Fibroblast of lung (primary cell): ENCODE measurements around the gene THOC5. TPM values are rescaled to one million over a fixed set of nuclear protein-coding genes. Genes with fewer than 3 reads are reported as not detected.

Experiments
- DNase-seq, 2 donors: peaks; one replicate each; pipeline versions ENCODE4 v3.0.0 to v3.0.0-alpha.2; 2010; ENCODE audit warnings: low read depth in 2 of 2
- H2AFZ ChIP-seq: 2 replicates; pipeline ENCODE4 v1.5.1; 2012; ENCODE audit warnings: low read length, control low read depth, inconsistent platforms
- H3K27ac ChIP-seq: 2 replicates; pipeline ENCODE4 v1.5.1; 2011; ENCODE audit warnings: low read length, control low read depth; ENCODE audit not compliant: insufficient read depth
- H3K27me3 ChIP-seq: 2 replicates; pipeline ENCODE4 v1.5.1; 2011; ENCODE audit warnings: mild to moderate bottlenecking, low read length; ENCODE audit not compliant: control insufficient read depth, insufficient read depth
- H3K36me3 ChIP-seq: 2 replicates; pipeline ENCODE4 v1.5.1; 2011; ENCODE audit warnings: low read length; ENCODE audit not compliant: control insufficient read depth, insufficient read depth
- H3K4me1 ChIP-seq: 2 replicates; pipeline ENCODE4 v1.5.1; 2011; ENCODE audit warnings: low read length; ENCODE audit not compliant: control insufficient read depth, insufficient read depth; ENCODE audit errors: extremely low read depth
- H3K4me2 ChIP-seq: 2 replicates; pipeline ENCODE4 v1.5.1; 2011; ENCODE audit warnings: low read length, control low read depth; ENCODE audit not compliant: insufficient read depth; ENCODE audit errors: extremely low read depth
- H3K4me3 ChIP-seq, 4 experiments: fragments of 200-600 bp in 1 of 4; sonication (generic) in 1 of 4; replicated peaks in 1 of 4; 2 replicates each; pipeline ENCODE4 v1.5.1; 2011 to 2016; ENCODE audit warnings: low read length in 4 of 4, low read depth in 3 of 4, mild to moderate bottlenecking in 3 of 4, control low read depth in 2 of 4, inconsistent platforms in 1 of 4, mixed read lengths in 1 of 4; ENCODE audit not compliant: insufficient read depth in 1 of 4; ENCODE audit errors: control extremely low read depth in 1 of 4
- H3K79me2 ChIP-seq: 2 replicates; pipeline ENCODE4 v1.5.1; 2012; ENCODE audit warnings: mild to moderate bottlenecking, low read length, inconsistent platforms; ENCODE audit not compliant: control insufficient read depth, insufficient read depth
- H3K9ac ChIP-seq: 2 replicates; pipeline ENCODE4 v1.5.1; 2011; ENCODE audit warnings: mild to moderate bottlenecking, low read length, control low read depth; ENCODE audit not compliant: insufficient read depth
- H3K9me3 ChIP-seq: 2 replicates; pipeline ENCODE4 v1.5.1; 2012; ENCODE audit warnings: low read depth, low read length; ENCODE audit not compliant: control insufficient read depth, insufficient read depth
- H4K20me1 ChIP-seq: 2 replicates; pipeline ENCODE4 v1.5.1; 2011; ENCODE audit warnings: low read length; ENCODE audit not compliant: control insufficient read depth, insufficient read depth; ENCODE audit errors: extremely low read depth
- EZH2 ChIP-seq: IDR thresholded peaks from 2 replicates; pipeline ENCODE4 v1.5.1; 2012; ENCODE audit warnings: low read length, control low read depth, mild to moderate bottlenecking; ENCODE audit errors: missing control alignments
- polyA plus RNA-seq, 2 donors: library from polyadenylated mRNA; depleted of rRNA in 1 of 2; stranded (reverse) in 1 of 2; unstranded in 1 of 2; fragments of >200 nt; gene quantifications; 2 replicates each; pipeline ENCODE4 v1.2.1, GENCODE V29; 2011 to 2012; ENCODE audit warnings: missing spikeins in 1 of 2
- total RNA-seq: library from RNA; depleted of rRNA; stranded (reverse); fragments of >200 nt; gene quantifications from 2 replicates; pipeline ENCODE4 v1.2.1, GENCODE V29; 2014
- TF ChIP-seq, protein P1 (sequence below), 2 donors: IDR thresholded peaks in 1 of 2; conservative IDR thresholded peaks in 1 of 2; 1 replicate in 1 of 2; 2 replicates in 1 of 2; pipeline ENCODE4 v1.5.1; 2011 to 2012; ENCODE audit warnings: low read length in 2 of 2, control low read depth in 1 of 2, inconsistent platforms in 1 of 2, low read depth in 1 of 2, mild to moderate bottlenecking in 1 of 2

THOC5 gene
- total and polyA plus RNA-seq, 2 donors (not counting 1 experiment from before 2014, with no cell fraction given), result 52.8 to 60.7 TPM

DNA sequence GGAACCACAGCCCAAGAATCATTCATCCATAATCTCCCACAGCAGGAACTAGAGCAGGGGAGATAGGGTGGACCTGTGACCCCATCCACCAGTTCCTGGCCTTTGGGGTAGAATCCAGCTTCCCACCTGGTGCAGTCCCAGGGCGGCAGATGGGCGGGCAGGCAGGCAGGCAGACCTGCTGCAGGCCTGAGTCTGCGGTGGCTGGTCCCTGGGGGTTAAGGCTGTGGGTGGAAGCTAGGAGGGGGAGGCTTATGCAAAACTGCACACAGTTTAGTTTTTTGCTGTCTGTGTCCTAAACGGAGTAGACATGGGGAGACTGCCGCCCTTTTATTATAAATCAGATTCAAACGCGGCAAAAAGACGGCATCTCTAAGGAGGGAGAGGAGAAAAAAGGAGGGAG, 78.0 kb downstream of the THOC5 start:
- no peak overlapping the region for H3K4me2 ChIP-seq
- peaks cover 23% of the 10 kb centered on the region for H3K27me3 ChIP-seq
- no peaks in the 10 kb centered on the region for H3K9me3 ChIP-seq
- no peaks in the 10 kb centered on the region for H3K79me2 ChIP-seq
- no peak overlapping the region for H2AFZ ChIP-seq
- no peak overlapping the region for H3K9ac ChIP-seq
- H4K20me1 ChIP-seq, result no peaks in the 10 kb centered on the region
- H3K4me1 ChIP-seq, result no peaks in the 10 kb centered on the region
- no peak for DNase-seq
- no peak for TF ChIP-seq EZH2
- TF ChIP-seq, protein P1, sequence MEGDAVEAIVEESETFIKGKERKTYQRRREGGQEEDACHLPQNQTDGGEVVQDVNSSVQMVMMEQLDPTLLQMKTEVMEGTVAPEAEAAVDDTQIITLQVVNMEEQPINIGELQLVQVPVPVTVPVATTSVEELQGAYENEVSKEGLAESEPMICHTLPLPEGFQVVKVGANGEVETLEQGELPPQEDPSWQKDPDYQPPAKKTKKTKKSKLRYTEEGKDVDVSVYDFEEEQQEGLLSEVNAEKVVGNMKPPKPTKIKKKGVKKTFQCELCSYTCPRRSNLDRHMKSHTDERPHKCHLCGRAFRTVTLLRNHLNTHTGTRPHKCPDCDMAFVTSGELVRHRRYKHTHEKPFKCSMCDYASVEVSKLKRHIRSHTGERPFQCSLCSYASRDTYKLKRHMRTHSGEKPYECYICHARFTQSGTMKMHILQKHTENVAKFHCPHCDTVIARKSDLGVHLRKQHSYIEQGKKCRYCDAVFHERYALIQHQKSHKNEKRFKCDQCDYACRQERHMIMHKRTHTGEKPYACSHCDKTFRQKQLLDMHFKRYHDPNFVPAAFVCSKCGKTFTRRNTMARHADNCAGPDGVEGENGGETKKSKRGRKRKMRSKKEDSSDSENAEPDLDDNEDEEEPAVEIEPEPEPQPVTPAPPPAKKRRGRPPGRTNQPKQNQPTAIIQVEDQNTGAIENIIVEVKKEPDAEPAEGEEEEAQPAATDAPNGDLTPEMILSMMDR (conservative IDR thresholded peaks at IDR 0.05 in 1 of 2, IDR thresholded peaks at IDR 0.05 in 1 of 2; ENCODE audit: low read depth in 1 of 2, low read length in 2 of 2), result no peak
- no peaks in the 10 kb centered on the region for H3K36me3 ChIP-seq
- no peak overlapping the region for H3K27ac ChIP-seq
- no peak overlapping the region for H3K4me3 ChIP-seq

DNA sequence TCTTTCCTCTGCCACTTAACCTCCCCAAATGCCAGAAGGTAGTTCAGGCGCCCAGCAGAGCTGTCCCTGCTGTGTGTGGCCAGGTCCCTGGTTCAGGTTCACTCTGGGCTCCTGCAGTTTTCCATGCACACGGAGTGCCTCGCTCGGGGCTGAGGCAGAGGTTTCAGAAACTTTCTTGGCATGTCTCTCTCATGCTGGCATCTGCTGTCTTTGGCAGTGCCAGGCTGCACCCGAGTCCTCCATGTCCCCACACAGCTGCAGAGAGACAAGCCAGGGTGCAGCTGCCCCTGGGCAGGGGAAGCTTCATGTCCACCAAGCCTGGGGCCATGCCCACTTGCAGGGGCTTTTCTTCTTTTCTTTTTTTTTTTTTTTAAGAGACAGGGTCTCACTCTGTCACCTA, 80.6 kb downstream of the THOC5 start:
- no peaks in the 10 kb centered on the region for H3K9me3 ChIP-seq
- no peak for TF ChIP-seq EZH2
- TF ChIP-seq, protein P1 (conservative IDR thresholded peaks at IDR 0.05 in 1 of 2, IDR thresholded peaks at IDR 0.05 in 1 of 2; ENCODE audit: low read depth in 1 of 2, low read length in 2 of 2), result no peak
- no peaks in the 10 kb centered on the region for H3K79me2 ChIP-seq
- no peak overlapping the region for H2AFZ ChIP-seq
- no peak overlapping the region for H3K4me2 ChIP-seq
- no peak overlapping the region for H3K27ac ChIP-seq
- no peak for DNase-seq
- no peak overlapping the region for H3K4me3 ChIP-seq
- no peaks in the 10 kb centered on the region for H3K36me3 ChIP-seq
- peaks cover 7% of the 10 kb centered on the region for H3K27me3 ChIP-seq
- H3K4me1 ChIP-seq, result no peaks in the 10 kb centered on the region
- no peak overlapping the region for H3K9ac ChIP-seq
- no peaks in the 10 kb centered on the region for H4K20me1 ChIP-seq

DNA sequence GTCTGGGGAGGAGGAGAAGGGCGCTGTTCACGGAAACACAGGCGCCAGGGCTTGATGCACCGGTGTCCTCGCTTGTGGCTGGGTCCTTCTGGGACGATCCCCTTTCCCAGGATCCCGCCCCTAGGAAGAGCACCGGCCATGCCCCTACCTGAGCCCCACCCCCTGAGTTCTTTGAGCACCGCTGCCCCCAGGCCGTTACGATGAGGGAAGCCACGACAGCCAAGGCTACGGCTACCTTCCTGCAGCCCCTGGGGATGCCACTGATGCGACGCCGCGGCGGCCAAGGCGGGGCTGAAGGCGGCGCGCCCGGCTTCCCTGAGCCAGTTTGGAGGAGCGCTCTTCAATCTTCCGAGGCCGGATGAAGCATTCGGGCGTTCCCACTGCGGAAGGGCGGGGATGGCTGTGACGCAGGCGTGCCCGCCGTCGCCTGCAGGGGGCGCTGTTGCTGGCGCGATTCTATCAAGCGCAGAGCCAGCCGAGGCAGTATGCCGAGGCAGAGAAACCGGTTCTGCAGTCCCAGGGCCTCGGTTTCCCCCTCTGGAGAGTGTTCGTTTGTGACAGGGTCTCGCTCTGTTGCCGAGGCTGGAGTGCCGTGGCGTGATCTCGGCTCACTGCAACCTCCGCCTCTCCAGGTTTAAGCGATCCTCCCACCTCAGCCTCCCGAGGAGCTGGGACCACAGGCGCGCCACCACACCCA, 83.2 kb downstream of the THOC5 start:
- Histone ChIP-seq H3K36me3 (no peaks in the 10 kb centered on the region), H3K79me2 (no peaks in the 10 kb centered on the region), H3K9me3 (no peaks in the 10 kb centered on the region), H3K4me2 (peak overlapping the region; percentile 25), H2AFZ (peak overlapping the region; percentile 45), H3K27me3 (peaks cover 9% of the 10 kb centered on the region), H3K4me3 (no peak overlapping the region), H3K27ac (no peak overlapping the region), H3K9ac (peak overlapping the region; percentile 23), H4K20me1 (no peaks in the 10 kb centered on the region), H3K4me1 (no peaks in the 10 kb centered on the region)
- TF ChIP-seq, protein P1 (conservative IDR thresholded peaks at IDR 0.05 in 1 of 2, IDR thresholded peaks at IDR 0.05 in 1 of 2; ENCODE audit: low read depth in 1 of 2, low read length in 2 of 2), result peak; percentile 57 to 77
- no peak for TF ChIP-seq EZH2
- peak; percentile 20 to 50 for DNase-seq
